Ovary (tissue), 9 donors: ENCODE data around the gene ATL1. TPM values are rescaled to one million over a fixed set of nuclear protein-coding genes. Genes with fewer than 3 reads are reported as not detected.
A peak's percentile ranks its signal among the peaks of the same experiment; 100 is the strongest.

ENCODE experiments used
- DNase-seq, 5 donors: peaks; one replicate each; pipeline ENCODE4 v3.0.0-alpha.2; 2019 to 2020
- H3K27ac ChIP-seq, 2 donors: fragments of 200-600 bp; one replicate each; pipeline versions ENCODE4 v1.5.1 to v1.8.0; 2019 to 2022
- H3K27me3 ChIP-seq: fragments of 200-600 bp; one replicate; pipeline ENCODE4 v1.8.0; 2022
- H3K36me3 ChIP-seq: fragments of 200-600 bp; sonication (generic); one replicate; pipeline ENCODE4 v1.5.1; 2019
- H3K4me1 ChIP-seq: one replicate; pipeline ENCODE4 v1.8.1; 2013; ENCODE audit warnings: mild to moderate bottlenecking, moderate library complexity; ENCODE audit not compliant: insufficient read depth
- H3K4me3 ChIP-seq: fragments of 200-600 bp; sonication (generic); one replicate; pipeline ENCODE4 v1.5.1; 2017
- H3K9me3 ChIP-seq, 2 donors: fragments of 200-600 bp in 1 of 2; sonication (generic) in 1 of 2; one replicate each; pipeline versions ENCODE4 v1.5.1 to v1.8.1; 2013 to 2019; ENCODE audit warnings: mild to moderate bottlenecking in 1 of 2, moderate library complexity in 1 of 2
- EP300 ChIP-seq: sonication (generic); formaldehyde crosslinking; IDR thresholded peaks from one replicate; pipeline ENCODE4 v1.6.1; 2017; ENCODE audit warnings: antibody characterized with exemption
- POLR2A ChIP-seq: fragments of 450-650 bp; IDR thresholded peaks from one replicate; pipeline ENCODE4 v1.6.1; 2017; ENCODE audit warnings: antibody characterized with exemption, mild to moderate bottlenecking, moderate library complexity
- WGBS, 3 donors: extraction: QIAGEN DNeasy Blood & Tissue Kit in 1 of 3; methylation state at CpG; one replicate each; pipeline versions ENCODE4 v1.1.5 to v1.1.7; 2013 to 2017; 5-methylcytosine and 5-hydroxymethylcytosine counted together
- intact Hi-C, 4 donors: fragments of 100-400 bp; cut with DNase I; formaldehyde crosslinking; loops; one replicate each; pipeline versions ENCODE4 v1.11.0 to v1.15.1; 2022 to 2023
- polyA plus RNA-seq, 2 donors: library from polyadenylated mRNA; stranded (reverse); fragments of 200-250 nt in 1 of 2; fragments of 350-450 nt in 1 of 2; fragmentation: Illumina TruSeq in 1 of 2; extraction: RNeasy Lipid Tissue Mini Kit (QIAGEN cat#74804) in 1 of 2; gene quantifications; one replicate each; pipeline ENCODE4 v1.2.3, GENCODE V29; 2013 to 2014
- total RNA-seq, 7 donors: library from RNA; depleted of rRNA in 2 of 7; stranded (reverse); fragments of >200 nt in 2 of 7; fragmentation: NEBNext Ultra II Directional in 3 of 7; extraction: Animal tissue kit (Norgen Biotek cat#: 25700) in 3 of 7; gene quantifications; one replicate each; pipeline versions ENCODE4 v1.1.0 to v1.2.4, GENCODE V29; 2016 to 2023
- TF ChIP-seq, protein P1 (sequence below), 3 donors: fragments of 450-650 bp in 2 of 3; fragments of 200-600 bp in 1 of 3; IDR thresholded peaks; one replicate each; pipeline versions ENCODE4 v1.5.1 to v1.8.0; 2016 to 2022; ENCODE audit warnings: antibody characterized with exemption in 3 of 3, mild to moderate bottlenecking in 1 of 3
- donor health status: DM: no; HTN: no; CAD: no; lungs with moderate emphysema.
- donor health status: DM: no; HTN: no; CAD: no.
- donor health status: Bipolar disorder and iron deficiency.
- donor health status: DM: yes; HTN: yes; CAD: no.
- donor health status: DM: no; HTN: no; CAD: no.
- donor health status: DM: yes; HTN: yes; CAD: no.

Gene ATL1
- total and polyA plus RNA-seq, 9 donors = 6.6 to 11.8 (median 10.7) TPM

DNA sequence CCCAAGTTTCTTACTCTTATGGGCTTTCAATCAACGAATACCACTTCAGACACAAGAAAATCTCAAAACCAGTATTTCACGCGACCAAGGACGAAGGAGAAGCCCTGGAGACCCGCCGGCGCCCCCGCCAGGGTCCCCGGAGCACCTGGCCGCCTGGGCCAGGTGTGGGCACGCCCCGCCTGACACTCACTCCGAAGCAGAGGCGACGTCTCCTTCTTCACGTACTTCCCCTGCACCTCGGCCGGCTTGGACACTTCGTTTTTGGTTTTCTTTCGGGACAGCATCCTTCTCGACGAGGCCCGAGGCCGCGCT is 107.7 kb downstream of the ATL1 start:
- intact Hi-C loops = loop anchor here in 1 of 4 donors (5.0 kb wide), 1 partner anchor 325 kb away; no protein-coding TSS in a partner anchor
- Histone ChIP-seq H3K27me3 (no peaks in the 10 kb centered on the region), H3K36me3 (no peaks in the 10 kb centered on the region), H3K4me3 (peak overlapping the region; percentile 79), H3K27ac (peak overlapping the region; percentile 94 to 99), H3K9me3 (no peaks in the 10 kb centered on the region), H3K4me1 (peaks cover 3% of the 10 kb centered on the region)
- DNase-seq = peak in 2 of 5 donors; percentile 46 to 52
- TF ChIP-seq EP300 = no peak
- TF ChIP-seq, protein P1, sequence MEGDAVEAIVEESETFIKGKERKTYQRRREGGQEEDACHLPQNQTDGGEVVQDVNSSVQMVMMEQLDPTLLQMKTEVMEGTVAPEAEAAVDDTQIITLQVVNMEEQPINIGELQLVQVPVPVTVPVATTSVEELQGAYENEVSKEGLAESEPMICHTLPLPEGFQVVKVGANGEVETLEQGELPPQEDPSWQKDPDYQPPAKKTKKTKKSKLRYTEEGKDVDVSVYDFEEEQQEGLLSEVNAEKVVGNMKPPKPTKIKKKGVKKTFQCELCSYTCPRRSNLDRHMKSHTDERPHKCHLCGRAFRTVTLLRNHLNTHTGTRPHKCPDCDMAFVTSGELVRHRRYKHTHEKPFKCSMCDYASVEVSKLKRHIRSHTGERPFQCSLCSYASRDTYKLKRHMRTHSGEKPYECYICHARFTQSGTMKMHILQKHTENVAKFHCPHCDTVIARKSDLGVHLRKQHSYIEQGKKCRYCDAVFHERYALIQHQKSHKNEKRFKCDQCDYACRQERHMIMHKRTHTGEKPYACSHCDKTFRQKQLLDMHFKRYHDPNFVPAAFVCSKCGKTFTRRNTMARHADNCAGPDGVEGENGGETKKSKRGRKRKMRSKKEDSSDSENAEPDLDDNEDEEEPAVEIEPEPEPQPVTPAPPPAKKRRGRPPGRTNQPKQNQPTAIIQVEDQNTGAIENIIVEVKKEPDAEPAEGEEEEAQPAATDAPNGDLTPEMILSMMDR (IDR thresholded peaks at IDR 0.05) = no peak
- no peak for TF ChIP-seq POLR2A
- WGBS, 3 donors = 0 to 1% (median 1%) methylated on average over 25 of the region's 25 CpGs

DNA sequence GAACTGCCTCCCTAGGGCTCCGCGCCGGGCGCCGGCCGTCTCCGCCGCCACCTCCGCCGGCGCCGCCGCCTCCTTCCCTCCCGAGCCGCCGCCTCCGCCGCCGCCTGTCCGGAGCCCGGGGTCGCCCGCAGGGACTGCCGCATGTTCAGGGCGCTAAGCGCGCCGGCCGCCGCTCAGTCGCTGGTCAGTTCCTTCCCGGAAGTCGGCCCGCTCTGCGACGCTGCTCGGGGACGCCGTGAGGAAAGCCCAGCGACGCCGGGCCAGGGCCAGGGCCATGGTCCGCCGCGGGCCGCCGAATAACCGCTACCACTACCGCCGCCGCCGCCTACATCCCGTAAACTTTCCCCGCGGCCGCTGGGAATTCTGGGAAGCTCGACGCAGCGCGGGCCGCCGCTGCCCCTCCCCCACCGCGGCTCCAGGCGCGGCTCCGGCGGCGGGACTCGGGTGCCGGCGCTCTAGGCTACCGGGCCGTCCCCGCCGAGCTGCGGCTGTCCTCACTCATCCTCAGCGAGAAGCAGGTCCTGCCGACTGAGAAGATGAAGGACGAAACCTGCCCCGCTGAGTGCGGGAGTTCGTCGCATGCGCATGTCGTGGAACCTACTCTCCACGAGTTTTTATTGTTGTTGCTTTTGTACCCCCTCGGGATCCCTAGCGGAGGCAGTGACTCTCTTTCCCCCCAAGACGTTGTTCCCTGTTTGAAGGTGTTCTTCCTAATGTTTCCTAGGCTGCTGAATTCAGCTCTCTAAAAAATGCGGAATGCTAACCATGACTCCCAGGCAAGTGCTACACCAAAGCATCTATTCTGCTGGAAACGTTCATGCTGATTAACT is 108.3 kb downstream of the ATL1 start, which contains the start of gene SAV1:
TSS of gene SAV1 (minus strand) at position 311 of the 830 bp plus-strand sequence. CDS start 339 bp downstream, outside the sequence.
- H3K4me1 ChIP-seq = peaks cover 2% of the 10 kb centered on the region
- intact Hi-C loops = loop anchor here in 1 of 4 donors (5.0 kb wide), 1 partner anchor 326 kb away; no protein-coding TSS in a partner anchor
- TF ChIP-seq EP300 (peak; percentile 65), POLR2A (peak; percentile 92)
- TF ChIP-seq, protein P1 (IDR thresholded peaks at IDR 0.05) = peak in 2 of 3 donors; percentile 16 to 33

DNA sequence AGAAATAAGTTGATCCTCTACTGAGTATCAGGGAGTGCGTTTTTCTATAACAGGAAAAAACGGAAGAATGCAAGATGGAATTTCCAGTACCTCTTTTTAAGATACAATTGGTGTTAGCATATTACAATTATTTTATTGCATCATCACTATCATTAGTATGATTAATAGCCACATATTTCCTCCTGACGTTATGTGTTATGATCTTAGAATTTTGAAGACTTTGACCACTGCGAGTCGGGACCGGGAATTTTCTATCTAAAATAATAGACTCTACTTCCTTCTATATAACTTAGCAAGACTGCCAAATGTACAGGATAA is 108.8 kb downstream of the ATL1 start:
- Histone ChIP-seq H3K36me3 (no peaks in the 10 kb centered on the region), H3K9me3 (no peaks in the 10 kb centered on the region)
- intact Hi-C loops = loop anchor here in 1 of 4 donors (5.0 kb wide), 1 partner anchor 326 kb away; no protein-coding TSS in a partner anchor

More for the DNA sequence above, 108.3 kb downstream of the ATL1 start, which contains the start of gene SAV1:
- peak within 1 kb of the TSS; percentile 79 for H3K4me3 ChIP-seq
- H3K27me3 ChIP-seq = no peaks in the 10 kb centered on the region
- DNase-seq = peak; percentile 85 to 91 (median 89)
- peak within 1 kb of the TSS; percentile 94 to 99 for H3K27ac ChIP-seq
- 0% methylated on average over 30 to 92 of the region's 92 CpGs for WGBS, 3 donors
- no peaks in the 10 kb centered on the region for H3K36me3 ChIP-seq
- no peaks in the 10 kb centered on the region for H3K9me3 ChIP-seq

DNA sequence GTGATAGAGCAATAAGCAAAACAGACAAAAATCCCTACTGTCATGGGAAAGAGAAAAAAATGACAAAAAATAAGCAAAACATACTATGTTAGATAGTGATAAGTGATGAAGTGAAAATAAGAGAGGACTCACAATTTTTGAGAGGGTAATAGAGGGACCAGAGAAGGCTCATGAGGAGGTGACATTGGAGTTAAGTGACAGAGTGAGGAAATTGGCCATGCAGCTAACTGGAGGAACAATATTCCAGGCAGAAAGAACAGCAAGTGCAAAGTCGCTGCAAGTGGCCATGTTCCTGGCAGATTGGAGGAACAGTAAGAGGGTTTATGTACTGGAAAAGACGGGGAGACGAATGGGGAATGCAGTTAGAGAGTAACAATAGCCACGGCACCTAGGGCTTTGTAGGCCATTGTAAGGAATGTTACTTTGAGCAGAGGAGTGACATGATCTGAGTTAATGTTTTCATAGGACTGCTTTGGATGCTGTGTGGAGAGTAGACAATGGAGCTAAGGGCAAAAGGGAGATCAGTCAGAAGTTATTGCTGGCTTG is 109.6 kb downstream of the ATL1 start:
- Histone ChIP-seq H3K4me1 (peaks cover 2% of the 10 kb centered on the region), H3K9me3 (no peaks in the 10 kb centered on the region), H3K36me3 (no peaks in the 10 kb centered on the region), H3K4me3 (no peak overlapping the region), H3K27ac (peak overlapping the region in 1 of 2 donors; percentile 43), H3K27me3 (no peaks in the 10 kb centered on the region)
- intact Hi-C loops = loop anchor here in 1 of 4 donors (5.0 kb wide), 1 partner anchor 327 kb away; no protein-coding TSS in a partner anchor
- 93 to 94% (median 94%) methylated on average over 4 of the region's 4 CpGs for whole genome bisulfite sequencing, 3 donors
- no peak for DNase-seq
- TF ChIP-seq, protein P1 (IDR thresholded peaks at IDR 0.05) = no peak
- TF ChIP-seq EP300 = no peak
- no peak for TF ChIP-seq POLR2A

More for the DNA sequence above, 108.8 kb downstream of the ATL1 start:
- no peaks in the 10 kb centered on the region for H3K27me3 ChIP-seq
- H3K27ac ChIP-seq = peak overlapping the region; percentile 94 to 99
- WGBS, 3 donors = 2 to 4% (median 3%) methylated on average over 6 of the region's 6 CpGs
- peak overlapping the region; percentile 79 for H3K4me3 ChIP-seq
- TF ChIP-seq, protein P1 (IDR thresholded peaks at IDR 0.05) = no peak
- TF ChIP-seq EP300 = no peak
- peaks cover 2% of the 10 kb centered on the region for H3K4me1 ChIP-seq
- DNase-seq = no peak
